HG03159 (cell line): ENCODE results near the gene RAB6B.

Experiments
- ATAC-seq: cut with Tn5 transposase; IDR thresholded peaks from one replicate; pipeline ENCODE4 v1.9.1; 2021; ENCODE audit warnings: mild to moderate bottlenecking, moderate library complexity; ENCODE audit not compliant: unreplicated experiment

RAB6B gene

GRCh38 chr3:133838916-133839800 lies 56.5 kb downstream of the RAB6B start:
- no peak for ATAC-seq

- ATAC-seq: no peak
Observed at GRCh38 chr3:133838296-133838789, 57.3 kb downstream of the RAB6B start.

GRCh38 chr3:133837487-133838295 lies 58.0 kb downstream of the RAB6B start:
- ATAC-seq: no peak

DNA sequence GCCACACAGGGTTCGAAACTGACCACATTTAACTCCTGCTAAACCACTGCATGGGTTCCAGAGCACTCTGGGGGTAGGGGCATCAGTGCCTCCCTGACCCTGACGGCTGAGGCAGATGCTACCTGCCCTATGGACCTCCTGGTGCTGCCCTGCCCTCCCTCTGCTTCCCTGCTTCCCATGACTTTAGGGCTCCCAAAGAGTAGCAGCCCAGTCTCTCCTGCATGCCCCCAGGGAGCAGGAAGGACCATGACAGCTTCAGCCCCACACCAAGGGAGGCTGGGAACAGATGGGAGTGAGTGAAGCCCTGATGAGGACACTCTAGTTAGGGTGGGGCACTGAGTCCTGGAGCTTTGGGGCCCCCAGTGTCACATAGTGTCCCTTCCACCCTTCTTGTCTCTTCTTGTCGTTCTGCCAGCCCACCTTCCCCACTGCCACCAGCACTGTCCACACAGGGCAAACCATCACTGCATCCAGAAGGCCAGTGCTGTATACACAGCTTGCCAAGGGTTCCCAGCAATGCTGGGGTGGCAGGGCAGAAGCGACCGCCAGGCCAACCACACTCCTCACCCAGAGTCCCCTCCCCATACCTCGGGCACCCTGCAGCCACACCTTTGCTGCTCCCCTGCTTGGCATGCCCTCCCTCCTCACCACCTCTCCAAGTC lies 59.1 kb downstream of the RAB6B start:
- ATAC-seq: no peak

- ATAC-seq: no peak
Observed at GRCh38 chr3:133835961-133836360, 59.7 kb downstream of the RAB6B start.

- ATAC-seq: no peak
Observed at GRCh38 chr3:133835418-133835743, 60.3 kb downstream of the RAB6B start.

GRCh38 chr3:133834621-133835417 lies 60.9 kb downstream of the RAB6B start:
- ATAC-seq: no peak

GRCh38 chr3:133833880-133834620 lies 61.6 kb downstream of the RAB6B start:
- ATAC-seq: no peak

GRCh38 chr3:133833267-133833666 lies 62.4 kb downstream of the RAB6B start:
- no peak for ATAC-seq

DNA sequence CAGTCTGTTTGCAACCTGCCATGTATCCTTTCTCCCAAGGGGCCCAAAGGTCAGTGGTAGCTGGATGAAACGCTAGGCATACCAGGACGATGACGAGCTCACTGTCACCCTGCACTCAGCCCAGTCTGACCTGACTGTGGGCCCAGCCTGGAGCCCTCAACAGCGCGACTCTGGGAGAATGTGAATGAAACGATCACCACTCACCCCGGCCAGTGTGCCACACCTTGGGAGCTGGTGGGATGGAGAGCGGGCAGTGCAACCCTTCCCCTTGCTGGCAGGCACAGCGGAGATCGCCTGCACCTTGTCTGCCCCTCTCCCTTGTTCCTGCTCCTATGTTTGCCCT lies 62.9 kb downstream of the RAB6B start:
- ATAC-seq: no peak

- no peak for ATAC-seq
Observed at GRCh38 chr3:133831966-133832801, 63.5 kb downstream of the RAB6B start.

GRCh38 chr3:133830071-133830470 lies 65.6 kb downstream of the RAB6B start:
- no peak for ATAC-seq

GRCh38 chr3:133829310-133829707 lies 66.4 kb downstream of the RAB6B start:
- no peak for ATAC-seq

DNA sequence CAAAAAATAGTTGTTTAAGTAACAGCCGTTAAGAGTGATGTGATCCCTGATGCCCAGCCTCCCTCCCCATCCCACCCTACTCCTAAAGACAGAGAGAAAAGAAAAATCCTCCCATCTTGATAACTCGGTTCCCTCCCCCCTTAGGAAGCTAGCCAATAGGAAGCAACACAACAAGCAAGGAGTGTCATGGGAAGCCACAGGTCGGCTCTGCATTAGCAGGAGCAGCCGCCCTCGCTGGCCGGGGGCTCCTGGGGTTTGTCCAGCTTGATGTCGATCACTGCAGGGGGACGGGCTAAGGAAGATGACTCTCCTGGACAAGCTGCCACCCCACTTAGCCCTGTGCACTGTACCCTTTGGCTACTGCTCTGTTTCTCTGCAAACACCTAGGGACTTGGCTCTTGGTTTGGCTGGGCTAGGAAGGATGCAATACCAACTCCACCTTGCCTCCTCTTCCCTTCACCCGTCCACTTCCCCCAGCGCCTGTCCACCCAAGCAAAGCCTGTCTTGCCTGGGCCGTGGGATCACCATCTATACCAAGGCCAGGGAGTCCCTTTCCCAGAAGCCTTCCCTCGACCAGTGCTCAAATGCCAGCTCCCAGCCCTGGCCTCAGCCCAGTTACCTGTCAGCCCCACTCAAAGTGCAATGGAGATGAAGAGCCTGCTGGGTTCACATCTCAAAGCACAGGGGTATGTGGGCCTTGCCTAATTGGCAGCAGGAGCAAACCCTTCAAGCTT lies 66.9 kb downstream of the RAB6B start:
- no peak for ATAC-seq

GRCh38 chr3:133827684-133828083 lies 68.0 kb downstream of the RAB6B start:
- no peak for ATAC-seq

- ATAC-seq: no peak
Observed at GRCh38 chr3:133827136-133827535, 68.5 kb downstream of the RAB6B start.

GRCh38 chr3:133825969-133826727 lies 69.5 kb downstream of the RAB6B start:
- ATAC-seq: no peak
